WTC11 (cell line): ENCODE data around the gene SAC3D1. TPM values are rescaled to one million over a fixed set of nuclear protein-coding genes. Genes with fewer than 3 reads are reported as not detected.

ENCODE experiments used
- ATAC-seq: fragments of 200-7000 bp; cut with Tn5 transposase; 2 replicates; pipeline ENCODE4 v1.10.0; 2021; ENCODE audit warnings: mild to moderate bottlenecking, moderate library complexity
- CTCF ChIA-PET: fragments of 300-600 bp; sonication (Branson Sonifier 250); formaldehyde crosslinking; loops from one replicate; lab custom pipeline; 2021; ENCODE audit warnings: antibody characterized with exemption; lab: Charles Lee
- POLR2A ChIA-PET: fragments of 350-600 bp; sonication (Branson Sonifier 250); formaldehyde crosslinking; loops from one replicate; lab custom pipeline; 2021; ENCODE audit warnings: antibody characterized with exemption; lab: Charles Lee
- DNase-seq: peaks from one replicate; pipeline ENCODE4 v3.0.0; 2021; ENCODE audit warnings: low spot score
- H3K27ac Mint-ChIP-seq: 2 replicates; pipeline ENCODE4 v1.8.0; 2021; ENCODE audit warnings: mixed read lengths
- H3K27me3 Mint-ChIP-seq: 2 replicates; pipeline ENCODE4 v1.8.0; 2021; ENCODE audit warnings: low read depth, mild to moderate bottlenecking, moderate library complexity, mixed read lengths
- H3K36me3 Mint-ChIP-seq: 2 replicates; pipeline ENCODE4 v1.8.0; 2021; ENCODE audit warnings: mixed read lengths
- H3K4me1 Mint-ChIP-seq: 2 replicates; pipeline ENCODE4 v1.8.0; 2022; ENCODE audit warnings: mixed read lengths
- H3K4me3 Mint-ChIP-seq: 2 replicates; pipeline ENCODE4 v1.8.0; 2021; ENCODE audit warnings: mild to moderate bottlenecking, moderate library complexity, mixed read lengths
- H3K9me3 Mint-ChIP-seq: 2 replicates; pipeline ENCODE4 v1.8.0; 2021; ENCODE audit warnings: mixed read lengths
- ATF1 ChIP-seq: sonication (generic); formaldehyde crosslinking; IDR thresholded peaks from 2 replicates; pipeline ENCODE4 v1.8.1; 2023; ENCODE audit warnings: mild to moderate bottlenecking, moderate library complexity, missing genetic modification reagents
- ATF2 ChIP-seq: sonication (generic); formaldehyde crosslinking; IDR thresholded peaks from 2 replicates; pipeline ENCODE4 v1.8.1; 2022; ENCODE audit warnings: low read depth, missing genetic modification reagents, borderline replicate concordance
- ATF3 ChIP-seq: sonication (generic); formaldehyde crosslinking; conservative IDR thresholded peaks from 2 replicates; pipeline ENCODE4 v1.8.1; 2022; ENCODE audit warnings: mild to moderate bottlenecking, missing genetic modification reagents
- CDX4 ChIP-seq: fragments of 250-450 bp; sonication (Bioruptor Pico); IDR thresholded peaks from 2 replicates; pipeline ENCODE4 v1.9.0; 2021; ENCODE audit warnings: moderate library complexity, mild to moderate bottlenecking, inconsistent platforms, borderline replicate concordance
- ERG ChIP-seq: fragments of 250-450 bp; sonication (Bioruptor Pico); IDR thresholded peaks from 2 replicates; pipeline ENCODE4 v1.8.0; 2021; ENCODE audit warnings: mild to moderate bottlenecking
- ETV6 ChIP-seq: sonication (generic); formaldehyde crosslinking; IDR thresholded peaks from 2 replicates; pipeline ENCODE4 v1.8.1; 2022; ENCODE audit warnings: mild to moderate bottlenecking, missing genetic modification reagents
- GRHL2 ChIP-seq: fragments of 250-450 bp; sonication (Bioruptor Pico); IDR thresholded peaks from 2 replicates; pipeline ENCODE4 v1.8.0; 2022; ENCODE audit warnings: mild to moderate bottlenecking, moderate library complexity; ENCODE audit not compliant: insufficient replicate concordance, severe bottlenecking
- IRF2 ChIP-seq: sonication (generic); formaldehyde crosslinking; IDR thresholded peaks from 2 replicates; pipeline ENCODE4 v1.8.0; 2022; ENCODE audit warnings: low read depth, missing genetic modification reagents, borderline replicate concordance
- JUN ChIP-seq: sonication (generic); formaldehyde crosslinking; IDR thresholded peaks from 2 replicates; pipeline ENCODE4 v1.8.0; 2023; ENCODE audit warnings: mild to moderate bottlenecking, missing genetic modification reagents
- KAT7 ChIP-seq: sonication (generic); formaldehyde crosslinking; IDR thresholded peaks from 2 replicates; pipeline ENCODE4 v1.8.1; 2023; ENCODE audit warnings: missing genetic modification reagents, mild to moderate bottlenecking, borderline replicate concordance
- MXD4 ChIP-seq: fragments of 250-450 bp; sonication (Bioruptor Pico); IDR thresholded peaks from 2 replicates; pipeline ENCODE4 v1.8.0; 2021; ENCODE audit warnings: mild to moderate bottlenecking, moderate library complexity, borderline replicate concordance
- RELA ChIP-seq: sonication (generic); formaldehyde crosslinking; IDR thresholded peaks from 2 replicates; pipeline ENCODE4 v1.8.1; 2022; ENCODE audit warnings: missing genetic modification reagents, mild to moderate bottlenecking, borderline replicate concordance
- SMAD4 ChIP-seq: sonication (generic); formaldehyde crosslinking; IDR thresholded peaks from 2 replicates; pipeline ENCODE4 v1.8.0; 2022; ENCODE audit warnings: mild to moderate bottlenecking, missing genetic modification reagents
- TEAD4 ChIP-seq: sonication (generic); formaldehyde crosslinking; IDR thresholded peaks from 2 replicates; pipeline ENCODE4 v1.8.0; 2022; ENCODE audit warnings: mild to moderate bottlenecking, missing genetic modification reagents
- TP53 ChIP-seq: sonication (generic); formaldehyde crosslinking; IDR thresholded peaks from 2 replicates; pipeline ENCODE4 v1.8.1; 2023; ENCODE audit warnings: mild to moderate bottlenecking, missing genetic modification reagents
- total RNA-seq: library from RNA; stranded (reverse); gene quantifications from 3 replicates; pipeline ENCODE4 v1.2.3, GENCODE V29; 2021
- TF ChIP-seq, protein P1 (sequence below): sonication (generic); formaldehyde crosslinking; IDR thresholded peaks from 2 replicates; pipeline ENCODE4 v1.8.0; 2023; ENCODE audit warnings: missing genetic modification reagents
- TF ChIP-seq, protein P2 (sequence below): sonication (generic); formaldehyde crosslinking; IDR thresholded peaks from 2 replicates; pipeline ENCODE4 v1.8.0; 2022; ENCODE audit warnings: mild to moderate bottlenecking, missing genetic modification reagents
- TF ChIP-seq, protein P3 (sequence below): sonication (generic); formaldehyde crosslinking; IDR thresholded peaks from 2 replicates; pipeline ENCODE4 v1.8.1; 2023; ENCODE audit warnings: mild to moderate bottlenecking, missing genetic modification reagents, borderline replicate concordance

SAC3D1 gene
- total RNA-seq, 1 experiment from 2014 or later: 26.2 TPM

GRCh38 chr11:65078786-65079342 is 37.9 kb downstream of the SAC3D1 start:
- Mint-ChIP-seq H3K36me3 (peaks cover 61% of the 10 kb centered on the region), H3K9me3 (no peaks in the 10 kb centered on the region), H3K4me3 (no peak overlapping the region), H3K27ac (peak overlapping the region; percentile 54), H3K4me1 (peaks cover 15% of the 10 kb centered on the region), H3K27me3 (no peaks in the 10 kb centered on the region)
- no peak for TF ChIP-seq TEAD4 (CRISPR knock-in tag)
- TF ChIP-seq, protein P1, sequence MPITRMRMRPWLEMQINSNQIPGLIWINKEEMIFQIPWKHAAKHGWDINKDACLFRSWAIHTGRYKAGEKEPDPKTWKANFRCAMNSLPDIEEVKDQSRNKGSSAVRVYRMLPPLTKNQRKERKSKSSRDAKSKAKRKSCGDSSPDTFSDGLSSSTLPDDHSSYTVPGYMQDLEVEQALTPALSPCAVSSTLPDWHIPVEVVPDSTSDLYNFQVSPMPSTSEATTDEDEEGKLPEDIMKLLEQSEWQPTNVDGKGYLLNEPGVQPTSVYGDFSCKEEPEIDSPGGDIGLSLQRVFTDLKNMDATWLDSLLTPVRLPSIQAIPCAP (CRISPR knock-in tag): no peak
- no peak for ATAC-seq
- ChIA-PET POLR2A (no interaction called here), CTCF (interaction anchor here (0.6 to 1.8 kb wide), 3 partner anchors 10 to 249 kb away, joined by 3 to 4 read pairs (median 4); a partner anchor contains a TSS)
- DNase-seq: no peak

- ATAC-seq: no peak
- Mint-ChIP-seq H3K4me3 (peak overlapping the region; percentile 94), H3K9me3 (no peaks in the 10 kb centered on the region), H3K27ac (peak overlapping the region; percentile 99), H3K36me3 (peaks cover 39% of the 10 kb centered on the region), H3K27me3 (no peaks in the 10 kb centered on the region), H3K4me1 (peaks cover 16% of the 10 kb centered on the region)
- DNase-seq: no peak
- ChIA-PET POLR2A (interaction anchor here (0.6 kb wide), 2 partner anchors 135 to 159 kb away, joined by 3 read pairs; no protein-coding TSS in a partner anchor), CTCF (interaction anchor here (1.1 to 1.4 kb wide), 4 partner anchors 27 to 98 kb away, joined by 3 to 6 read pairs (median 3); partner anchors contain the start of gene CAPN1)
- no peak for TF ChIP-seq ETV6 (CRISPR knock-in tag)
- TF ChIP-seq RELA (CRISPR knock-in tag): 0 out of 2 replicates have a peak, but pooled peaks have one; percentile 9
- 0 out of 2 replicates have a peak, but pooled peaks have one; percentile 3 for TF ChIP-seq KAT7 (CRISPR knock-in tag)
These were observed 42.3 kb downstream of the SAC3D1 start for GRCh38 chr11:65083134-65083833.

DNA sequence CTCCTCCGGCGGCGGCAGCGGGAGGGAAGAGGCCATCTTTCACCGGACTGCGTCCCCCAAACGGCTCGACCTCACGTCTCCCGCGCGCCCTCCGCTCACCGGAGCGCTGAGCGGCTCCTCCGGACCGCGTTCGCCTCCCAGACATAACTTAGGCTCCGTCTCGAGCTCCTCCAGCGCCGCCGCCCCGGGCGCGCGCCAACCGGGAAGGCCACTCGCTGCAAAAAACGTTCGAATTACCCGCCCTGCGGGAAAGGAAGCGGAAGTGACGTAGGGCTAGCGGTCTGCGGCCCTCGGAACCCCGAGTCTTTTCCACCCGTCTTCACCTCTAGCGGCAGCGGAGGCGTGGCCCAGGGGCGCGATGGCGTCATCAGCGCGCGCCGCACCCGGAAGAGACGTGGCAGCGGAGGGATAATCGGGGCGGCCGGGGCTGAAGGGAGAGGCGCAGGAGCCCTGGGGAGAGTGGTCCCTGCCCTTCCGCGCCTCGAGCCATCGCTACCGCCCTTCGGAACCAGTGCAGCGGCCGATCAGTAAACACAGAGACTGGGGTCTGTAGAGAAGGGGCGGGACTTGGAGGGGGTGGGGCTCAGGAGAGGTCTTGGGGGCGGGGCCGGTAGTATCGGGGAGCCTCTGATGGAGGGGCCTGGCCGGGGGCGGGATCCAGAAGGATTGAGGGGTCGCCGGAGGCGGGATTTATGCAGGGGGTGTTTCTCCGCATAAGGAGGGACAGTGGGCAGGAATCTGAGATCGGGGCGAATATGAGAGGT is 43.0 kb downstream of the SAC3D1 start, which contains the start of the genes CDCA5 and ZFPL1:
CDCA5 (minus strand) TSS at position 207 of the 764 bp plus-strand sequence; CDS start at position 145, 62 bp downstream.
ZFPL1 (plus strand) TSS at position 389 of the 764 bp plus-strand sequence. CDS start 477 bp downstream, outside the sequence.
- Mint-ChIP-seq H3K9me3 (no peaks in the 10 kb centered on the region), H3K27ac (peak within 1 kb of the TSS; percentile 99), H3K27me3 (no peaks in the 10 kb centered on the region), H3K4me3 (peak within 1 kb of the TSS; percentile 94), H3K36me3 (peaks cover 31% of the 10 kb centered on the region), H3K4me1 (peaks cover 10% of the 10 kb centered on the region)
- ChIA-PET POLR2A (interaction anchor here (0.6 kb wide), 2 partner anchors 136 to 160 kb away, joined by 3 read pairs; no protein-coding TSS in a partner anchor), CTCF (interaction anchor here (1.3 to 1.4 kb wide), 2 partner anchors 26 to 71 kb away, joined by 3 to 6 read pairs; no protein-coding TSS in a partner anchor)
- DNase-seq (peak; percentile 96), ATAC-seq (peak; percentile 81)
- no peak; the same call in 1 of the 2 replicates for TF ChIP-seq IRF2 (CRISPR knock-in tag)
- TF ChIP-seq SMAD4: peak; percentile 69; the same call in 1 of the 2 replicates
- TF ChIP-seq ATF2: no peak
- TF ChIP-seq ATF3 (CRISPR knock-in tag): no peak
- TF ChIP-seq GRHL2: no peak
- TF ChIP-seq ERG (CRISPR knock-in tag): no peak
- TF ChIP-seq TP53 (CRISPR knock-in tag): no peak
- no peak for TF ChIP-seq CDX4 (CRISPR knock-in tag)
- TF ChIP-seq, protein P2, sequence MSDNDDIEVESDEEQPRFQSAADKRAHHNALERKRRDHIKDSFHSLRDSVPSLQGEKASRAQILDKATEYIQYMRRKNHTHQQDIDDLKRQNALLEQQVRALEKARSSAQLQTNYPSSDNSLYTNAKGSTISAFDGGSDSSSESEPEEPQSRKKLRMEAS (CRISPR knock-in tag): peak; percentile 93
- no peak for TF ChIP-seq MXD4 (CRISPR knock-in tag)
- TF ChIP-seq, protein P3, sequence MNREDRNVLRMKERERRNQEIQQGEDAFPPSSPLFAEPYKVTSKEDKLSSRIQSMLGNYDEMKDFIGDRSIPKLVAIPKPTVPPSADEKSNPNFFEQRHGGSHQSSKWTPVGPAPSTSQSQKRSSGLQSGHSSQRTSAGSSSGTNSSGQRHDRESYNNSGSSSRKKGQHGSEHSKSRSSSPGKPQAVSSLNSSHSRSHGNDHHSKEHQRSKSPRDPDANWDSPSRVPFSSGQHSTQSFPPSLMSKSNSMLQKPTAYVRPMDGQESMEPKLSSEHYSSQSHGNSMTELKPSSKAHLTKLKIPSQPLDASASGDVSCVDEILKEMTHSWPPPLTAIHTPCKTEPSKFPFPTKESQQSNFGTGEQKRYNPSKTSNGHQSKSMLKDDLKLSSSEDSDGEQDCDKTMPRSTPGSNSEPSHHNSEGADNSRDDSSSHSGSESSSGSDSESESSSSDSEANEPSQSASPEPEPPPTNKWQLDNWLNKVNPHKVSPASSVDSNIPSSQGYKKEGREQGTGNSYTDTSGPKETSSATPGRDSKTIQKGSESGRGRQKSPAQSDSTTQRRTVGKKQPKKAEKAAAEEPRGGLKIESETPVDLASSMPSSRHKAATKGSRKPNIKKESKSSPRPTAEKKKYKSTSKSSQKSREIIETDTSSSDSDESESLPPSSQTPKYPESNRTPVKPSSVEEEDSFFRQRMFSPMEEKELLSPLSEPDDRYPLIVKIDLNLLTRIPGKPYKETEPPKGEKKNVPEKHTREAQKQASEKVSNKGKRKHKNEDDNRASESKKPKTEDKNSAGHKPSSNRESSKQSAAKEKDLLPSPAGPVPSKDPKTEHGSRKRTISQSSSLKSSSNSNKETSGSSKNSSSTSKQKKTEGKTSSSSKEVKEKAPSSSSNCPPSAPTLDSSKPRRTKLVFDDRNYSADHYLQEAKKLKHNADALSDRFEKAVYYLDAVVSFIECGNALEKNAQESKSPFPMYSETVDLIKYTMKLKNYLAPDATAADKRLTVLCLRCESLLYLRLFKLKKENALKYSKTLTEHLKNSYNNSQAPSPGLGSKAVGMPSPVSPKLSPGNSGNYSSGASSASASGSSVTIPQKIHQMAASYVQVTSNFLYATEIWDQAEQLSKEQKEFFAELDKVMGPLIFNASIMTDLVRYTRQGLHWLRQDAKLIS (CRISPR knock-in tag): no peak
- peak; percentile 80; the same call in 1 of the 2 replicates for TF ChIP-seq ATF1 (CRISPR knock-in tag)
- TF ChIP-seq JUN: peak; percentile 77
